ENCODE data around the gene TSPAN14. TPM values are rescaled to one million over a fixed set of nuclear protein-coding genes. Genes with fewer than 3 reads are reported as not detected.

TSPAN14 gene
- total RNA-seq, 1 experiment from 2014 or later: 46.8 TPM

DNA sequence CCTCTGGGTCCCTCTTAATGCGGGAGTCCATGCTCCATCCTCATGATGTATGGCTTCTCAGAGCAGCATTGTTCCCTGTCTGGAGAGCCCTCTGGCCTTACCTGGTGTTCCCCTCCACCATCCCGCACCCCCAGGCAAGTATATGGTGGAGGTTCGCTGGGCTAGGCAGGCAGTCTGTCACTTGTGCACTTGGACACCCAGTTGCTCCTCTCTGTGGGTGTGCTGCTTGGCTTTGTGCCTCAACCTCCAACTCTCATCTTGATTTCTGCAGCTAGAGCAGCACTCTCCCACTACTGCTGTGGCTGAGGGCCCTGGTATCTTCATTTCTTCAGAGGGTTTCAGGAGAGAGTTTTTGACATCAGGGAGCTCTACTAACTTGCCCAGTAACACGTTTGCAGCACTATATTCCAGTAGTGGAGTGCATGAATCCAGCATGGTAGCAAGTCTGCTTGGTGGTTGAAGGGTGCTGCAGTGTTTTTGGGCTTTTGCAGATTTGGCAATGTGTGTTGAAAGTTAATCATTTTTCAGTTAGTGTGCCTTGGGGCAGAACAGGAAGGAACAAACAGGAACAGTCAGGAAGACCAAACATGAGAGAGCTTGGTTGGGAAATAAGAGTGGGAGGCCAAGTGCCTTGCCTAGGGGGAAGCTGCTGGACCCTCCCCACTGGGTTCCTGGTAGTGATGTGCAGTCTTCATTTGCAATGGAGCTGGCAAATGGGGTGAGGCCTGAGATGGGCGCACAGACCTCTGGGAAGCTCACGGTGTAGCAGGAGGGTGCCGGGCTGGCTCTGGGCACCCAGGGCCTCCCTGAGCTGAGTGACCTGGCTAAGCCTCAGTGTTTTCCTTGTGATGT, 37.4 kb downstream of the TSPAN14 start:
- Histone ChIP-seq H3K79me1 (ENCODE audit: insufficient read depth, low read depth, low read length, poor library complexity, severe bottlenecking) (peaks cover 6% of the 10 kb centered on the region), H2BK20ac (ENCODE audit: low read depth, low read length, poor library complexity, severe bottlenecking) (no peak overlapping the region), H4K5ac (ENCODE audit: insufficient read length, low read depth, low read length) (no peak overlapping the region), H3K4me2 (ENCODE audit: insufficient read depth, insufficient read length, low read length) (no peak overlapping the region), H2AK5ac (ENCODE audit: insufficient read length, low read length) (no peak overlapping the region), H3K4me1 (ENCODE audit: insufficient read depth, low read length) (no peaks in the 10 kb centered on the region; the same call in 1 of the 2 replicates), H3K9me3 (ENCODE audit: control insufficient read depth, low read depth, low read length) (no peaks in the 10 kb centered on the region), H2BK5ac (ENCODE audit: insufficient read length, low read length) (no peak overlapping the region), H3K79me2 (ENCODE audit: insufficient read depth, low read length) (peaks cover 8% of the 10 kb centered on the region; the same call in 1 of the 2 replicates), H2BK120ac (ENCODE audit: low read depth, low read length, poor library complexity, severe bottlenecking) (no peak overlapping the region), H3K23me2 (ENCODE audit: insufficient read length, low read depth, low read length, poor library complexity, severe bottlenecking) (no peaks in the 10 kb centered on the region), H3K23ac (ENCODE audit: insufficient read length, low read depth, low read length) (no peak overlapping the region), H3K56ac (ENCODE audit: insufficient read length, low read depth, low read length) (no peak overlapping the region), H2BK12ac (ENCODE audit: insufficient read length, low read depth, low read length) (no peak overlapping the region), H4K8ac (replicated peaks; ENCODE audit: insufficient read length, low read depth, low read length) (no peak overlapping the region), H3K27ac (ENCODE audit: insufficient read length, low read depth, low read length) (no peak overlapping the region), H3K14ac (ENCODE audit: insufficient read depth, low read length) (no peak overlapping the region), H3K27me3 (ENCODE audit: insufficient read depth, low read length) (no peaks in the 10 kb centered on the region), H2BK15ac (ENCODE audit: low read depth, low read length) (no peak overlapping the region), H3K18ac (ENCODE audit: insufficient read length, low read depth, low read length) (no peak overlapping the region), H4K91ac (ENCODE audit: insufficient read length, low read depth, low read length) (no peak overlapping the region), H3K9ac (ENCODE audit: extremely low read depth, insufficient read length, low read length) (no peak overlapping the region), H4K20me1 (ENCODE audit: control insufficient read depth, insufficient read depth, insufficient read length) (no peaks in the 10 kb centered on the region), H3T11ph (ENCODE audit: low read length) (no peak overlapping the region), H3K4ac (ENCODE audit: low read depth, low read length) (no peak overlapping the region), H2AFZ (ENCODE audit: low read length) (no peak overlapping the region)
- WGBS (ENCODE audit: extremely low coverage, insufficient read length, low lambda C conversion rate): no CpG with 5 or more reads among the region's 7 CpGs
- TF ChIP-seq CTCF (conservative IDR thresholded peaks at IDR 0.05): no peak
- H3K4me1 Mint-ChIP-seq: peaks cover 15% of the 10 kb centered on the region in 2 experiments
- no peak overlapping the region for H3K4me3 Mint-ChIP-seq
- no peak overlapping the region; a peak in 1 of 7 replicates for H3K27ac Mint-ChIP-seq
- no peaks in the 10 kb centered on the region for H3K27me3 Mint-ChIP-seq (ENCODE audit: low read depth)
- no peak for DNase-seq
- no peaks in the 10 kb centered on the region; a peak in 1 of 5 replicates for H3K9me3 Mint-ChIP-seq
- peaks cover 16 to 34% (median 19%) of the 10 kb centered on the region in 3 experiments for H3K36me3 Mint-ChIP-seq (ENCODE audit: insufficient read depth in 1 of 3, low read depth in 3 of 3)
